ENCODE data around the gene CTAGE9.

GRCh38 chr6:131681585-131681984, 29.2 kb downstream of the CTAGE9 start:
- TF ChIP-seq CTCF (IDR thresholded peaks at IDR 0.05) (no peak), POLR2A (IDR thresholded peaks at IDR 0.05) (no peak)

All from testis (tissue), 2 donors.